GM12875 (cell line): ENCODE results near the gene GANAB.

Experiments used
- H3K4me3 ChIP-seq: one replicate; pipeline ENCODE4 v1.5.1; 2011; ENCODE audit warnings: low read depth, low read length, control low read depth
- TF ChIP-seq, protein P1 (sequence below): IDR thresholded peaks from 2 replicates; pipeline ENCODE4 v1.5.1; 2011; ENCODE audit warnings: low read depth, mild to moderate bottlenecking, control low read depth, inconsistent platforms, low read length, moderate library complexity, borderline replicate concordance; ENCODE audit not compliant: insufficient read depth

The GANAB gene

DNA sequence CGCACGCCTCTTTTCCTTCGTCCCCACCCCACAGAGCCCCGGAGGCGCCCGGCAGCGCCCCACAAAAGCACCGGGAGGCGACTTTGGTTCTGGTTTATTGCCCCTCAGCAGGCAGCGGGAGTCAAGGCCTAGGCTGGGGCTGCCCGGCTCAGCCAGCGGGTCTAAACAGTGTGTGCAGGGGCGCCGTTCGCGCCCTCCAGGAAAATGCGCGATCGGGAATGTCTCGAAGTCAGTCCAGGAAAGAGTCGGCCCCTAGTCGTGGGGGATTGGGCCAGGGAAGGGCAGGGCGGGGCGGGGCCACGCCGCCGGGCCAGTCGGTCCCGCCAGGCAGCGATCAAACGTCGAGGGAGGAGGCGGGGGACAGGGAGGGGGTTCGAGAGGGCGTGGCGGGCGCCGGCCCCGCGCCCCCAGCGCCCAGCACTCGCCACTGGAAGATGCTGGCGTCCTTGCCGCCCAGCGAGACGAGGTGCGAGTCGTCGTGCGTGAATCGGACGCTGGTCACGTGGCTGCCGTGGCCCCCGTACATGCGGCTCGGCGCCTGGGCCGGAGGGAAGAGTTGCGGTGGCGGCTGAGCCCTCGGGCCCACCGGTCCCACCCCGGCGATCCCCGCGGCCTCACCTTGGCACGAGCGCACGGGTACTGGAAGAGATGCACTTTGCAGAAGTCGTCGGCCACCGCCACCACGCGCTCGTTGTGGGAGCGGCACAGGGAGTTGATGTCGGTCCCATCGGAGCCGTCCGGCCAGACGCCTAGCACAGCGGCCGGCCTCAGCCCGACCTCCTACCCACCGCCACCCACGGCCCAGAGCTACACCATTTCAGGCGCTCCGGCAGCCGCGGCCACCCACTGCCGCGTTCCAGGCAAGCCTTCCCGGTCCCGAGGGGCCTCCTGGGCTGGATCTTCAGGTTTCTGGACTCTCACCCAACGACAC lies 44.0 kb downstream of the GANAB start:
- H3K4me3 ChIP-seq = peak overlapping the region; percentile 22
- TF ChIP-seq, protein P1, sequence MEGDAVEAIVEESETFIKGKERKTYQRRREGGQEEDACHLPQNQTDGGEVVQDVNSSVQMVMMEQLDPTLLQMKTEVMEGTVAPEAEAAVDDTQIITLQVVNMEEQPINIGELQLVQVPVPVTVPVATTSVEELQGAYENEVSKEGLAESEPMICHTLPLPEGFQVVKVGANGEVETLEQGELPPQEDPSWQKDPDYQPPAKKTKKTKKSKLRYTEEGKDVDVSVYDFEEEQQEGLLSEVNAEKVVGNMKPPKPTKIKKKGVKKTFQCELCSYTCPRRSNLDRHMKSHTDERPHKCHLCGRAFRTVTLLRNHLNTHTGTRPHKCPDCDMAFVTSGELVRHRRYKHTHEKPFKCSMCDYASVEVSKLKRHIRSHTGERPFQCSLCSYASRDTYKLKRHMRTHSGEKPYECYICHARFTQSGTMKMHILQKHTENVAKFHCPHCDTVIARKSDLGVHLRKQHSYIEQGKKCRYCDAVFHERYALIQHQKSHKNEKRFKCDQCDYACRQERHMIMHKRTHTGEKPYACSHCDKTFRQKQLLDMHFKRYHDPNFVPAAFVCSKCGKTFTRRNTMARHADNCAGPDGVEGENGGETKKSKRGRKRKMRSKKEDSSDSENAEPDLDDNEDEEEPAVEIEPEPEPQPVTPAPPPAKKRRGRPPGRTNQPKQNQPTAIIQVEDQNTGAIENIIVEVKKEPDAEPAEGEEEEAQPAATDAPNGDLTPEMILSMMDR = no peak

DNA sequence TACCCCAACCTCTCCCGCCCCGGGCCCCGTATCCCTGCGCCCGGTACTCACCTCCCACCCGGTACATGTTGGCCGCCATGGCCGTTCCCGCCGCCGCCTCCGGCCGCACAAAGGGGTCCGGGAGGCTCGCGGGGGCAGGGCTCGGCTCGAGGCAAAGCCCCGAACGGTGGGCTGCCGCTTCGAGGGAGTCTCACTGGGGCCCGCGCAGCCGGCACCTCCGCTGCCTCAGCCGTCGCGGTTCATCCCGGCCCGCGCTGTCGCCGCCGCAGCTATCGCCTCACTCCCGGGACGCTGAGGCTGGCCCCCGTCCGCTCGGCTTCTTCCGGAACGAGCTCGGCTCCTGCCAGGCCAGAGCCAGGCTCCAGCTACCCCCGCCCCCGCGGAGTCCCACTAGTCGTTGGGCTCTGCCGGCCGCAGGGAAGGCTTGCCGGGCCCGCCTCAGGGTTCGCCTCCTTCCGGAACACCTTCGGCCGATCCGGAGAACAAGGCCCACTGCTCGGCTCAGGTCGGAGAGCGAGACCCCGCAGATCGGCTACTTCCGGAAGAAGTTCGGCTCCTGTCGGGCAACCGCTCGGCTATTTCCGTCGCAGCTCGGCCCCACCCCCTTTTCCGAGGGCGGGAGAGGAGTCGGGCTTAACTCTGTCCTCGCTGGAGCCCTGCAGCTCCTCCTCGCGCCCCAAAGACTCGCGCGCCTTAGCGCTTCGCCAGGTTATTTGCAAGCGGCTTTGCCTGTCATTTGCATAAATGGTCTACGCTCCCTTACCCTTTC lies 44.9 kb downstream of the GANAB start, which contains the start of gene MTA2:
Gene MTA2, minus strand, starts transcription at position 494 of the 769 bp plus-strand sequence. Its CDS starts 415 bp downstream, at position 79.
- H3K4me3 ChIP-seq = peak within 1 kb of the TSS; percentile 99
- TF ChIP-seq, protein P1 = no peak

DNA sequence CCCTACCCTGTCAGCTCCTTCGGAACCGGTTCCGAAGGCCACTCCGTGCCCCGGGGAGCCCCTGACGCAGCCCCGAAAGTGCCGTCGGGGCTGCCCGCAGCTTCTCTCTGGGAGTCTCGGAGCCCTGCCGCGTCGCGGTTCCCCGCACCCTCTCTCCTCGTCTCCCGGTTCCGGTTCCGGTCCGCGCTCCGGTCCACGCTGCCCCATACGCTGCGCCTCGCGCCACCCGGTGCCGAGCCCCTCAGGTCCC lies 45.4 kb downstream of the GANAB start:
- TF ChIP-seq, protein P1 = no peak

DNA sequence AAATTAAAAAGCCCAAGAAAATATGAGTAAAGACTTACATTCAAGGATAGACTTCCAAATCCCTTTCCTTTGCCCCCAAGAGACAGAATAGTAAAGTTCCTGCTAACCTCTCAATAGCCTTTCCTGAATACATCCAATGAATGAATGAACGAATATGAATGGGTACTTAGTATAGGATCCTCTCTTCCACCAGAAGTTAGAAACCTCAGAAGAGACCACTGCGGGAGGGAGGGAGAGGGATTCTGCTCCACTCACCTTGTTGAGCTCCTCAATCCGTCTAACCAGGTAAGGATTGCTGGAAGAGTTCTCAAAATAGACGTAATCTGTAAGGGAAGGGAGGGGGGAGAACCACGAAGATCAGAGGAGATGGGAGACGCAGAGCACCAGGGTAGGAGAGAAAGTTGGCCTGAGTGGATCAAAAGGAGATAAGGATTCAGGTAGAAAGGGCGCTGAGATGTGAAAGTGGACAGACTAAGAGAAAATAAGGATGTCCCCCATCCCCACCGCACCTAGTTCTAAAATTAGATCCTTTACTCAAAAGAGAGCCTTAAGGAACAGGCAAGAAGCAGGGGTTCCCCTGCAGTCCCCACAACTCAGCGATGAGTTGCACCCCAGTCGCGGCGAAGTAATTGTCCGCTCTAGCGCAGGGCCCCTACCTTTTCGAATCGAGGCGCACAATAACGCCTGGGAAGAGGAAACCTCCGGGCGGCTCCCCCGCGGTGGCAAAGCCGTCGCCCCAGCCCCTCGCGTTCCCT lies 45.9 kb downstream of the GANAB start:
- TF ChIP-seq, protein P1 = no peak
- H3K4me3 ChIP-seq = peak overlapping the region; percentile 99

More for the DNA sequence above, 45.4 kb downstream of the GANAB start:
- peak overlapping the region; percentile 99 for H3K4me3 ChIP-seq

DNA sequence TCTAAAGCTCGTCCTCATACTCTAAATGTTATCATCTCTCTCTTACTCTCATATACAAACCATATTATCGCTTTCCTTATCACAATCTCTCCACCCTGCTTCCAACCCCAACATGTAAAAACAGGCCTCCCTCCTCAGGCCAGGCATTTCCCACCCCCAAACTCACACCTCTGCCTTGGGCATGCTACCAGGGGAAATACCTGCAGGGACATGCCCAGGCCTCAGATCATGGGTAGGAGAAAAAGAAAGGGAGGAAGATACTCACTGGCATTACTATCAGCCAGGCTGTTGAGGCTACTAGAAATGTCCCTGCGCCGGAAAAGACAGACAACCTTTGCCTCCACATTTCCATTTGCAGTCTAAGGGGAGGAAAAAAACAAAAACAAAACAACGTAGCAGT lies 46.5 kb downstream of the GANAB start:
- H3K4me3 ChIP-seq = peak overlapping the region; percentile 99
- TF ChIP-seq, protein P1 = no peak

DNA sequence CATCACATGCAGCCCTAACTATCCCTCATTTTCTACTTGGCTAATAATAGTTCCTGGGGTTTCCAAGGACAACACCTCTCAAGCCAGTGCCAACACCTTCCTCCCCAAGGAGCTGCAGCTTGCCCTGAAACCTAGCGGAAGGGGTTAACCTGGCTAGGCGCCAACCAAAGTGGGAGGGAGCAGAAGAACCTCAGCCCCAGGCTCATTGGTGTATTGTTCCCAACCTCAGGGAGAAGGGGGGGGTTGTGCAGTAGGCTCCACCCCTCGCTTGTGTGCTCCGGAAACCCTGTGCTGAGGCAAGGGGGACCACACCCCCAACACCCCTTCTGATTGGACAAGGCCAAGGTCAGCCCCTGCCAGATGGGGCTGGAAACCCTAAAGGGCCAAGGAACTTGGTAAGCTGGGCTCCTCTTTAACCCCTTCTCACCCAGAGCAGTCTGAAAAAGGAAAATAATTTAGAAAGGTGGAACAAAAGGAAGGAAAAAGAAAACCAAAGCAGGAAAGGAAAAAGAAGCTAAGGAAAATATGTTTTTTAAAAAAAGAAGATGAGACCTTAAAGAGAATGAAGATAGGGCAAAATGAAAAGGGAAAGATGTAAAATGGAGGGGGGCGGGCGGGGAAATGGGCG lies 47.2 kb downstream of the GANAB start:
- TF ChIP-seq, protein P1 = no peak
- peak overlapping the region; percentile 33 for H3K4me3 ChIP-seq
